Measurements from ENCODE around the gene COG2. TPM values are rescaled to one million over a fixed set of nuclear protein-coding genes. Genes with fewer than 3 reads are reported as not detected.

The COG2 gene
- total and polyA plus RNA-seq, 2 of the 13 experiments (the other 11 are each of a cell fraction or from before 2014, with no cell fraction given), result 16.8 to 36.3 TPM

DNA sequence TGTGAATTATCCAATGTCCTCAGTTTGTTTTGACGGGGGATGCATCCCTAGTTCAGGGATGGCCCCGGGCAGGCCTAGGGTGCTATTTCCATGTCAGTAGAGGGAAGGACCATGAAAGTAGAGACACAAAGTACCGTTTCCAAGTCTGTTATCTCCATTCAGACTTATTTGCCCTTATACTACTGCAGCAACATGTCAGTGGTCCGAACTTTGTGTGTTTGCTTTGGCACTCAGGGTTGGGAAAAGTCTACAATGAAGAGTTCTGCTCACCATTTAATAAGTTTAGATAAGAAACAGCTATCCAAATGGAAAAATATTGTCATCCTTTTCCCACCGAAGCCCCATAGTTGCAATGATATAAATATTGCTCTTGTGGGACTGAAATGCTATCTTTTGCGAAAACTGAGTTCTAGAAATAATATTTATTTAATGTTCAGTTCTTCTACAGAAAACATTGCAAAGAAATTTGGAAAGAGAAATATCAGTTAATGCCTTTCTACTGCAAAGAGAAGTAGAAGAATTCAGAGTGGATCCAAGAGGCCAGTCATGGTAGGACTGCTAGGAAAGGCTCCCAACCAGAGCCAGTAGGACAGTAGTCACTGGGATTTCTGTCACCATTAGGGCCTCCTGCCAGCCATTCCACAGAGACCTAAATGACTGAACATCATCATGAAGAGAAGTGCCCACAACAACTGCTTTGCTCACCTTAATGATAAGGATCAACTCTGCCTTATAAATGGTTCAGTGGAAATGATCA is 83.2 kb downstream of the COG2 start (continued):
- TF ChIP-seq, protein P1, sequence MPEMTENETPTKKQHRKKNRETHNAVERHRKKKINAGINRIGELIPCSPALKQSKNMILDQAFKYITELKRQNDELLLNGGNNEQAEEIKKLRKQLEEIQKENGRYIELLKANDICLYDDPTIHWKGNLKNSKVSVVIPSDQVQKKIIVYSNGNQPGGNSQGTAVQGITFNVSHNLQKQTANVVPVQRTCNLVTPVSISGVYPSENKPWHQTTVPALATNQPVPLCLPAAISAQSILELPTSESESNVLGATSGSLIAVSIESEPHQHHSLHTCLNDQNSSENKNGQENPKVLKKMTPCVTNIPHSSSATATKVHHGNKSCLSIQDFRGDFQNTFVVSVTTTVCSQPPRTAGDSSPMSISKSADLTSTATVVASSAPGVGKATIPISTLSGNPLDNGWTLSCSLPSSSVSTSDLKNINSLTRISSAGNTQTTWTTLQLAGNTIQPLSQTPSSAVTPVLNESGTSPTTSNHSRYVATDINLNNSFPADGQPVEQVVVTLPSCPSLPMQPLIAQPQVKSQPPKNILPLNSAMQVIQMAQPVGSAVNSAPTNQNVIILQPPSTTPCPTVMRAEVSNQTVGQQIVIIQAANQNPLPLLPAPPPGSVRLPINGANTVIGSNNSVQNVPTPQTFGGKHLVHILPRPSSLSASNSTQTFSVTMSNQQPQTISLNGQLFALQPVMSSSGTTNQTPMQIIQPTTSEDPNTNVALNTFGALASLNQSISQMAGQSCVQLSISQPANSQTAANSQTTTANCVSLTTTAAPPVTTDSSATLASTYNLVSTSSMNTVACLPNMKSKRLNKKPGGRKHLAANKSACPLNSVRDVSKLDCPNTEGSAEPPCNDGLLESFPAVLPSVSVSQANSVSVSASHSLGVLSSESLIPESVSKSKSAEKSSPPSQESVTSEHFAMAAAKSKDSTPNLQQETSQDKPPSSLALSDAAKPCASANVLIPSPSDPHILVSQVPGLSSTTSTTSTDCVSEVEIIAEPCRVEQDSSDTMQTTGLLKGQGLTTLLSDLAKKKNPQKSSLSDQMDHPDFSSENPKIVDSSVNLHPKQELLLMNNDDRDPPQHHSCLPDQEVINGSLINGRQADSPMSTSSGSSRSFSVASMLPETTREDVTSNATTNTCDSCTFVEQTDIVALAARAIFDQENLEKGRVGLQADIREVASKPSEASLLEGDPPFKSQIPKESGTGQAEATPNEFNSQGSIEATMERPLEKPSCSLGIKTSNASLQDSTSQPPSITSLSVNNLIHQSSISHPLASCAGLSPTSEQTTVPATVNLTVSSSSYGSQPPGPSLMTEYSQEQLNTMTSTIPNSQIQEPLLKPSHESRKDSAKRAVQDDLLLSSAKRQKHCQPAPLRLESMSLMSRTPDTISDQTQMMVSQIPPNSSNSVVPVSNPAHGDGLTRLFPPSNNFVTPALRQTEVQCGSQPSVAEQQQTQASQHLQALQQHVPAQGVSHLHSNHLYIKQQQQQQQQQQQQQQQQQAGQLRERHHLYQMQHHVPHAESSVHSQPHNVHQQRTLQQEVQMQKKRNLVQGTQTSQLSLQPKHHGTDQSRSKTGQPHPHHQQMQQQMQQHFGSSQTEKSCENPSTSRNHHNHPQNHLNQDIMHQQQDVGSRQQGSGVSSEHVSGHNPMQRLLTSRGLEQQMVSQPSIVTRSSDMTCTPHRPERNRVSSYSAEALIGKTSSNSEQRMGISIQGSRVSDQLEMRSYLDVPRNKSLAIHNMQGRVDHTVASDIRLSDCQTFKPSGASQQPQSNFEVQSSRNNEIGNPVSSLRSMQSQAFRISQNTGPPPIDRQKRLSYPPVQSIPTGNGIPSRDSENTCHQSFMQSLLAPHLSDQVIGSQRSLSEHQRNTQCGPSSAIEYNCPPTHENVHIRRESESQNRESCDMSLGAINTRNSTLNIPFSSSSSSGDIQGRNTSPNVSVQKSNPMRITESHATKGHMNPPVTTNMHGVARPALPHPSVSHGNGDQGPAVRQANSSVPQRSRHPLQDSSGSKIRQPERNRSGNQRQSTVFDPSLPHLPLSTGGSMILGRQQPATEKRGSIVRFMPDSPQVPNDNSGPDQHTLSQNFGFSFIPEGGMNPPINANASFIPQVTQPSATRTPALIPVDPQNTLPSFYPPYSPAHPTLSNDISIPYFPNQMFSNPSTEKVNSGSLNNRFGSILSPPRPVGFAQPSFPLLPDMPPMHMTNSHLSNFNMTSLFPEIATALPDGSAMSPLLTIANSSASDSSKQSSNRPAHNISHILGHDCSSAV (CRISPR knock-in tag; IDR thresholded peaks at IDR 0.05; ENCODE audit: borderline replicate concordance), result no peak
- TF ChIP-seq, protein P2, sequence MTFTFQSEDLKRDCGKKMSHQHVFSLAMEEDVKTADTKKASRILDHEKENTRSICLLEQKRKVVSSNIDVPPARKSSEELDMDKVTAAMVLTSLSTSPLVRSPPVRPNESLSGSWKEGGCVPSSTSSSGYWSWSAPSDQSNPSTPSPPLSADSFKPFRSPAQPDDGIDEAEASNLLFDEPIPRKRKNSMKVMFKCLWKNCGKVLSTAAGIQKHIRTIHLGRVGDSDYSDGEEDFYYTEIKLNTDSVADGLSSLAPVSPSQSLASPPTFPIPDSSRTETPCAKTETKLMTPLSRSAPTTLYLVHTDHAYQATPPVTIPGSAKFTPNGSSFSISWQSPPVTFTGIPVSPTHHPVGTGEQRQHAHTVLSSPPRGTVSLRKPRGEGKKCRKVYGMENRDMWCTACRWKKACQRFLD (CRISPR knock-in tag; IDR thresholded peaks at IDR 0.05; ENCODE audit: borderline replicate concordance), result no peak
- TF ChIP-seq NR1H2 (CRISPR knock-in tag; IDR thresholded peaks at IDR 0.05; ENCODE audit: borderline replicate concordance, low read depth), result no peak
- TF ChIP-seq HNF4G (IDR thresholded peaks at IDR 0.05; ENCODE audit: borderline replicate concordance, low read depth, low read length), result peak; percentile 66; the same call in 1 of the 2 replicates
- TF ChIP-seq HNF4G (CRISPR knock-in tag; IDR thresholded peaks at IDR 0.05; ENCODE audit: borderline replicate concordance, low read depth), result no peak
- no peak for TF ChIP-seq RAD51 (IDR thresholded peaks at IDR 0.05; ENCODE audit: borderline replicate concordance)
- TF ChIP-seq, protein P3, sequence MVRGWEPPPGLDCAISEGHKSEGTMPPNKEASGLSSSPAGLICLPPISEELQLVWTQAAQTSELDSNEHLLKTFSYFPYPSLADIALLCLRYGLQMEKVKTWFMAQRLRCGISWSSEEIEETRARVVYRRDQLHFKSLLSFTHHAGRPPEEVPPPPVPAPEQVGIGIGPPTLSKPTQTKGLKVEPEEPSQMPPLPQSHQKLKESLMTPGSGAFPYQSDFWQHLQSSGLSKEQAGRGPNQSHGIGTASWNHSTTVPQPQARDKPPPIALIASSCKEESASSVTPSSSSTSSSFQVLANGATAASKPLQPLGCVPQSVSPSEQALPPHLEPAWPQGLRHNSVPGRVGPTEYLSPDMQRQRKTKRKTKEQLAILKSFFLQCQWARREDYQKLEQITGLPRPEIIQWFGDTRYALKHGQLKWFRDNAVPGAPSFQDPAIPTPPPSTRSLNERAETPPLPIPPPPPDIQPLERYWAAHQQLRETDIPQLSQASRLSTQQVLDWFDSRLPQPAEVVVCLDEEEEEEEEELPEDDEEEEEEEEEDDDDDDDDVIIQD (CRISPR knock-in tag; IDR thresholded peaks at IDR 0.05; ENCODE audit: low read depth), result peak; percentile 74; the same call in 1 of the 2 replicates
- TF ChIP-seq PCBP2 (optimal IDR thresholded peaks at IDR 0.05; ENCODE audit: low read depth, low read length, poor library complexity, severe bottlenecking), result no peak
- TF ChIP-seq ZNF329 (CRISPR knock-in tag; IDR thresholded peaks at IDR 0.05; ENCODE audit: low read depth), result no peak
- no peak for TF ChIP-seq RORA (CRISPR knock-in tag; IDR thresholded peaks at IDR 0.05)
- no peak for TF ChIP-seq HOXD1 (CRISPR knock-in tag; IDR thresholded peaks at IDR 0.05)
- TF ChIP-seq REXO4 (CRISPR knock-in tag; IDR thresholded peaks at IDR 0.05; ENCODE audit: borderline replicate concordance), result no peak
- no peak for TF ChIP-seq FOXC1 (CRISPR knock-in tag; IDR thresholded peaks at IDR 0.05; ENCODE audit: borderline replicate concordance)
- TF ChIP-seq, protein P4, sequence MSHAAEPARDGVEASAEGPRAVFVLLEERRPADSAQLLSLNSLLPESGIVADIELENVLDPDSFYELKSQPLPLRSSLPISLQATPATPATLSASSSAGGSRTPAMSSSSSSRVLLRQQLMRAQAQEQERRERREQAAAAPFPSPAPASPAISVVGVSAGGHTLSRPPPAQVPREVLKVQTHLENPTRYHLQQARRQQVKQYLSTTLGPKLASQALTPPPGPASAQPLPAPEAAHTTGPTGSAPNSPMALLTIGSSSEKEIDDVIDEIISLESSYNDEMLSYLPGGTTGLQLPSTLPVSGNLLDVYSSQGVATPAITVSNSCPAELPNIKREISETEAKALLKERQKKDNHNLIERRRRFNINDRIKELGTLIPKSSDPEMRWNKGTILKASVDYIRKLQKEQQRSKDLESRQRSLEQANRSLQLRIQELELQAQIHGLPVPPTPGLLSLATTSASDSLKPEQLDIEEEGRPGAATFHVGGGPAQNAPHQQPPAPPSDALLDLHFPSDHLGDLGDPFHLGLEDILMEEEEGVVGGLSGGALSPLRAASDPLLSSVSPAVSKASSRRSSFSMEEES (CRISPR knock-in tag; IDR thresholded peaks at IDR 0.05), result peak; percentile 52; the same call in 1 of the 2 replicates
- TF ChIP-seq HDAC6 (IDR thresholded peaks at IDR 0.05; ENCODE audit: low read depth, low read length), result no peak
- TF ChIP-seq ZNF431 (CRISPR knock-in tag; IDR thresholded peaks at IDR 0.05; ENCODE audit: borderline replicate concordance, low read depth), result no peak
